ENCODE measurements around the gene MYOM3.

MYOM3 gene

DNA sequence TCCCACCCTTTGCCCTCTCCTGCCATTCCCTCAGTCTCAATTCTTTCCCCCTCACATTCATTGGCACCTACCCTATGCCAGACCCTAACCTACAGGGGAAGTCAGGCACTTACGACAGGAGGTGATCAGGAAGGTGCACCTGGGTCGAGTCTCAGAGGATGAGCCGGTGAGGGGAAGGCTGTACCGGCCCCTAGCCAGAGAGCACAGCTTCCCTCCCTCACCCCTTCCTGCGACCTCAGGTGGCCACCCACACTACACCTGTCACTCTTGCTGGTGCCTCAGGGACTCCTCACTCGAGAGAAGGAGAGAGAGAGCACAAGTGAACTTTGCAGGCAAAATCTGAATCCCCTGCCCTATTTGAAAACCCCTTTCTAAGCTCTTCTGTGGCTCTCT, 1.7 kb upstream of the MYOM3 start:
- DNase-seq, result no peak

DNA sequence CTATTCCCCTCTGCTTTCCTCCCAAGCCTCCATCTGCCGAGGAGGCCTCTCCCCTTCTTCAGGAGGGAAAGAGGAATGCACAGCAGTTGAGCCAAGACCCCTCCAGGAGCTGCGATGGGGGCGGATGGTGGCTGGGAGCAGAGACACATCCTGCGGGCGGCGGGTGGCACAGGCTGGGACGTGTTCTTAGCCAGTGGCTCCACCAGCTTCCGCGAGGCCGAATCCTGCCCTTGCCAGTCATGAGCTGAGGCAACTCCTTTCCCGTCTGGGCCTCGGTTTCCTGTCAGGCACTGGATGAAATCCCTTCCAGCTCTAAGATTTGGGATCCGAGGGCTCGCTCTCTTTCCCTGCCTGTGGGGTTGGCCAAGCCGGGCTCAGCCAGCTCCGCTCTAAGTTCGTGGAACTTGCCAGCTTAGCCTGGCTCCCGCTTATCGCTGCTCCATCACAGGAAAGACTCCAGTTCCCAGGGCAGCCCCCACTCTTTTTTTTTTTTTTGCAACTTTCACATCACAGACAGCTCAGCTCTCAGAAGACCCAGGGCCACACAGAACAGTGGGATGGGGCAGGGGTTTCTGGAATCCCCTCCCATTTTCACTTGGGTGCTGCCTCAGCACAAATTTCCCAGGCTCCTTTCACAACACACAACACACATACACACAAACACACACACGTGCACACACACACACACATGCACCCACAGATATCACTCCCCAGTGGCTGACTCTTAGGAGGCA, 506 bp downstream of the MYOM3 start:
- DNase-seq, result no peak

DNA sequence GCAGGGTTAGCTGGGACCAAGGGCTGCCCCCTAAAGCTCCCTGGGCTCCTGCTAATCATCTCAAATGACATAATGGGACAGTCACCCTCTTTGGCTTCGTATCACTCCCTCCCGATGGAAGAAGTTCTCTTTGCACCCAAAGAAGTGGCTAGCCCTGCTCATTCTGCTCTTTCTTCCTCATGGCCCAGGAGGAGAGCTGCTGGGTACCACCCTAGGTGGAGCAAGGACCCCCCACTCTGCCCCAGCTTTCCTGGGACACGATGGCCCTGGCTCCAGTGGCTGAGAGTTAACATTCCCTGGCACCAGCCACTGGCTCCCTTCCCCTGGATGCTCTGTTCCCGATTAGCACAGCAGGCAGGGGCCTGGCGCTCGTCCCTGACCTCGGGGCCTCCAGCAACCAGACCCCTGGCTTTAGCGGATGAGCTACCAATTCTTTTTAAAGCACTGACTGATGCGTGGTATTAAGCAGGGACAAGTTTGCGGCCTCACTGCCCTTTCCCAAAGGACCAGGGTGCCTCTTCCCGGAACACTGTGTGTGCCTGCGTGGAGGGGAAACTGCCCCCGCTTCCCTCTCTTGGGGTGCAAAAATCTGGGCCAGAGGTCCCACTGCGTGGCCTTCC, 1.2 kb downstream of the MYOM3 start:
- no peak for DNase-seq

DNA sequence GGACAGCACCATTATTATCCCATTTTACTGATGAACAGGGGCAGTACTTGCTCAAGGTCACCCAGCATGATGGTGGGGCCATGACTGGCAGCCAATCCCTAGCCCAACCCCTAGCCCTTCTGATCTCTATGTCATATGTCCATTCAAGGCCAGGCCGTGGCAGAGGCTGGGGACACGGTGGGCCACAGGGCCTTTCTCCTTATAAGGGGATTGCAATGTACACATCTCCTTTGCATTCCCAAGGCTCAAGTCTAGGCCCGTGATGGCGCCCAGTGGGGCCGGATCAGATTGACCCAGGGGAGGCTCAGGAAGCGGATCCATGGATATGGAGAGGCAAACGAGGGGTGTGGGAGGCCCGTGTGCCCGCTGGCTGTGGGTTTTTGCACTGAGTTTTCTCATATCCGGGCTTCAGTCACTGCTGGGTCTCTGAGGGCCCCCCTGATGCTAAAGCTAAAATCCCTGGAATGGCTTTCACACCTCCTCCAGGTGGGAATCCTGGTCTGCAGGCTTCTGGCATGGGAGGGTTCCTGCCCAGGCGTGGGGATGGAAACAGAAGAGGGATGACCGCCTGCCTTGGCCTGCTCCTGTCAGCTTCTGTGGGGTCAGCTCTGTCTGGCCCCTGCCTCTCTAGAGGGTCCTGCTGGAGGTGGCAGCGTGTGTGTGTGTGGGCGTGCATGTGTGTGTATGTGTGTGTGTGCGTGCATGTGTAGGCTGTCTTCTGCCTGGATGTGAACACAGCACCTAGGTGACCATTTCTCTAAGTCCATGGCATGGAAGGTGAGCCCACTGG, 2.1 kb downstream of the MYOM3 start:
- DNase-seq, result no peak

DNA sequence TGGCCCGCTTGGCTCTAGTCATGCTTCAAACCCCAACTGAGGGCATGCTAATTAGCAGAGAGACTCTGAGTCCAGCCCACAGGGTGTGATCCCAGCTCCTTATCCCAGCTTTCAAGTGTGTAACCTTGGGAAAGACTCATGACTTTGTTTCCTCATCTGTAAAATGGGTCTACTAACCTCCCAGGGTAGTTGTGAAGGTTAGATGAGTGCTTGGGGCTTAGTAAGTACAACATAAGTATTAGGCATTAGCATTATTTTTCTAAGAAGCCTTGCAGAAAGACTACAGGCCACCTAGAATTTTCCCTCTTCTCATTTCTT, 2.8 kb downstream of the MYOM3 start:
- no peak for DNase-seq

DNA sequence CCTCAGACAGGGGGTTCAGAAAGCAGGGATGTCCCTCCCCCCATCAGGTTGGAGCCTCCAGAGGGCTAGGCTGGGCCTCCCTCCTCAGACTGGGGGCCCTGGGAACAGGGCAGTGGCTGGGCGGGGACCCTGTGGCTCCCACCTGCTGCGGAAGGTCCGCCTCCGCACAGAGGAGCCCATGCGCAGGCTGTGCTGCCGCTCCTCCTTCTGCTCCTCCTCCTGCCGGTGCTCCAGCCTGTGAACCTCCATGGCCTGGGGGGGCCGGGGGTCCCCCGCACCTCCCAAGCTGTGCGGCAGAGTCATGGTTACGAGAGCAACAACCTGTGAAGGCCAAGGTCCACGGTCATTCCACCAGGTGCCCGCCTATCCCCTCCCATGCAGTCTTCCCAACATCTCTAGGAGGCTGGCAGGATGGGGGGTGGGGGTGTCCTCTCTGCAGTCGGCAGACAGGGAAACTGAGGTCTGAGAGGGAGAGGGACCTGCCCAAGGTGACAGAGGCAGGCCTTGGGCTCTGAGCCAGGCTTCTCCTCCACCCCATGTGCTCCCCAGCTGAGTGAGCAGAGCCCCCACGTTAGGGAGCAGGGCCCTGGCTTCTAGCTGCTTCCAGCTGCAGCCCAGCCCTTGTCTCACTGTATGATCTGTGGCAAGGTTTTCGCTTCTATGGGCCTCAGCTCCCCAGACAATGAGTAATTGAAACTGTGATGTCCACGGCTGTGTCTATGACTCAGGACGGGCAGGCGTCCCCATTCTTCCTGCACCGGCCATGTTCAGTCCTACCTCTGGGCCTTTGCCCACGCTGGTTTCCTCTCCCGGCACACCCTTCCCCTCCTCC, 3.4 kb downstream of the MYOM3 start:
- peak; percentile 9 for DNase-seq

DNA sequence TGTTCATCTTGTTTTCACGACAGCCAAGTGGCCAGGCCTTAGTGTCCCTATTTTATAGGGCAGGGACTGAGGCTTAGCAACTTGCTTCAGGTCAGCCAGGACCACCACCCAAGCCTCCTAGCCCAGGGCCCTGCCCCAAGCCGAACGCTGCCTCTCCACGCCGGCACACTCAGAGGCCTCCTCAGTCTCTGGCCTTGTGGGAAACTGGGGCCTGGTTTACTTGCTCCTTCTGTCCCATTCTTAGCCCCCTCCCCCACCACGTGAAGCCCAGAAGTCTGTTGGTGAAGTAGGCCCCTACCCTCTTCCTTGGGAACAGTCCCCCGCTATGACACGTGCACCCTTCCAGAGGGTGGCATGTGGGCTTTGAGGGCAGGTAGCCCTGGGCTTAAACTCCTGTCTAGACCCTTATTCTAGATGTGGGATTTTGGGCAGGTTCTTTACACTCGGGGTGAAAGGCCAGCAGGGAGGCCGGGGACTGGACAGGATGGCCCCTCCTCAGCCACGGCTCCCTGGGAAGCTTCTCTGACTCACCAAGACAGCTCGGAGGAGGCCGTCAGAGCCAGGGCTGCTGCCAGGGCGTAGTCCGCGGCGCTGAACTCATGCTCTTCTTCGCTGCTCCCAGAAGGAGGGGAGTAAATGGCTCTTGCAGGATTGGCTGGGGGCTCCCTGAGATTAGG, 4.3 kb downstream of the MYOM3 start:
- no peak for DNase-seq

DNA sequence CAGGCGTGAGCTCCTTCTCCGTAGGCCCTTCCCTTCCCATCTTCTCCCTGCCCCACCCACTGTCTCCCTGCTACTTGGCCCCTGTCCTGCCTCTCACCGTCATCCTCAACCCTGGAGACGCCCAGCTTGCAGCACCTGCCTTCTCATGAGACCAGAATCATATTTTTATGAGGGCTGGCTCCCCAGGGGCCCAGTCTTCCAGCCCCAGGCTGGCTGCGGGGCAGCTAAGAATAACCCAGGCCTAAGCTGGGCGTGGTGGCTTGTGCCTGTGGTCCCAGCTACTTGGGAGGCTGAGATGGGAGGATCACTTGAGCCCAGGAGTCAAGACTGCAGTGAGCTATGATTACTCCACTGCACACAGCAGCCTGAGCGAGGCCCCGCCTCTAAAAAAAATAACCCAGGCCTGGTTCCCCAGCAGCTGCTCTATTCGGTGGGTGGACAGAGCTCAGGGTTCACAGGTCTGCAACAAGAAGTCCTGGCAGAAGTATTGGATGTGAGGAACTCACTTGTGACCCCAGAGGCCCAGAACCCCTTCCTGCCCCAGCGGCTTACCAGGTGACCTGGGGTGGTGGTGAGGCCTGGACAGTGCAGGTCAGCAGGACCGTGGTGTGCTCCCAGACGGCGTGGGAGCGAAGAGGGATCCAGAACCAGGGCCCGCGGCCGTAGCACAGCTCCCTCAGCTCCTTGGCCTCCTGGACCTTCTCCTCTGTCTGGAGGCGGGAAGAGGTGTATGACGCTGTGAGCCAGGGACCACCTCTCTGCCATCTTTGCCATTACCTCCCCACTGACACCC, 6.4 kb downstream of the MYOM3 start:
- no peak for DNase-seq

DNA sequence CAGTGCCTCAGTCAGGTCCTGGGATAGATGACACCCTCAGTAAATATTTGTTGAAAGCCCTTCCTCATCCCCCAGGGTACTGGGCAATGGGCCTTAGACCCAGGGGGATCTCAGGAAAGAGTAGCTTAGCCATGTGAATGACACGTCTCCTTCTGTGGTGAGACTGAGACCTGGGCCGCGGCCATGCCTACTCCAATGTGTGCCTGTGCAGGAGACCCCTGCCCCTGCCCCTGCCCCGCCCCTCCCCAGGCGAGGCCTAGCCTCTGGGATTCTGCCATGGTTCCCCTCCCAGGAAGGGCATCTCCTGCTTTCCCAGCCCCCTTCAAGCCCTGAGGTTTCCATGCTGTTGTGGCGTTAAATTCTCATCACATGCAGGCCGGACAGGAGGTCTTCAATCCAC, 7.1 kb downstream of the MYOM3 start:
- DNase-seq, result no peak

DNA sequence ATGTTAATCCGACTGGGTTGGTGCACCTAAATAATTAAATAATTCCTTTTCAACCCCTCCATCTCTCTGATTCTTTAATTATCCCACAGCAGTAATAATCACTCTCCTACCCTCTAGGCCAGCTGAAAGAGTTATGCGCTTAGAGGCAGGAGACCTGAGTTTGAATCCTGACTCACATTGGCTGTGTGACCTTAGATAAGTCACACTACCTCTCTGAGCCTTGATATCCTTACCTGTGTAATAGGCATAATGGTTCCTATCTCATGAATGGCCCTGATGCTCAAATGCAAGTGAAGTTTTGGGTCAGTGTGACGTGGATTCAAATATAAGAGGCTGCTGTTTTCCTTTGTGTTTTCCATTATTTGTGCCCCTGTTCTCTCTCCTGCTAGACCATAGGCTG, 8.1 kb downstream of the MYOM3 start:
- DNase-seq, result no peak

DNA sequence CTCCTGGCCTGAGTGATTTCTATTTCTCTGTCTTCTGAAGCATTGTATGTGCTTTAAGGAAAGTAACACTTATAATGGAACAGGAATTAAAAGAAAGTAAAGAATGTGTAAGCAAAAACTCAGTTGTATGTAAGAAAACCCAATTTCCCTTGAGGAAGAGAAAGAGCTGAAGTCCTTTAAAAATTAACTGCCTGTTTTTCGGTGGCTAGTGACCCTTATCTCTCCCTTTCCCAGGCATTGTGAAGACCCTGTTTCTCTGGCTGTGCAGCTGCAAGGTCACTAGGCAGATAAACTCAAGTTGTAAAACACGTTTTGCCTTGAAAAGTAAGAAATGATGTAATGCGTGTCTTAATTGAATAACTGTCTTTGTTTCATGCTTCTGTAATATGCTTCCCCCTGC, 8.5 kb downstream of the MYOM3 start:
- DNase-seq, result peak; percentile 30

DNA sequence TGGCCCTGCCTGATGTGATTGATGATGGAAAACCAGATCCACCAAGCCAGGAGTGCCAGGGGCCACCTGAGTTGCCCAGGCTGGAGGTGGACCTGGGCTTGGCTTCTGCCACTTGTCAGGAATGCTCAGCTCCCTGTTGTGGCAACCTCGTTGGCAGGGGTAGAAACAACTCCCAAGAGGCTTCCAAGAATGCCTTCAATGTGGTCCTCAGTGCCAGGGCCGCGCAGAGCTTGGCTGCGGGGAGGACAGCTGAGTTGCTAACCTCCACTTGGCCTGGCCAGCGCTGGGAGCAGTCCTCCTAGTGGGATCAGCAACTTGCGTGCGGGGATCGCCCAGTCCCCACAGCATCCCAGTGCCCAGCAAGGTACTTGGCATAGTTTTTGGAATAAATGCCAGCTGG, 9.0 kb downstream of the MYOM3 start:
- no peak for DNase-seq

DNA sequence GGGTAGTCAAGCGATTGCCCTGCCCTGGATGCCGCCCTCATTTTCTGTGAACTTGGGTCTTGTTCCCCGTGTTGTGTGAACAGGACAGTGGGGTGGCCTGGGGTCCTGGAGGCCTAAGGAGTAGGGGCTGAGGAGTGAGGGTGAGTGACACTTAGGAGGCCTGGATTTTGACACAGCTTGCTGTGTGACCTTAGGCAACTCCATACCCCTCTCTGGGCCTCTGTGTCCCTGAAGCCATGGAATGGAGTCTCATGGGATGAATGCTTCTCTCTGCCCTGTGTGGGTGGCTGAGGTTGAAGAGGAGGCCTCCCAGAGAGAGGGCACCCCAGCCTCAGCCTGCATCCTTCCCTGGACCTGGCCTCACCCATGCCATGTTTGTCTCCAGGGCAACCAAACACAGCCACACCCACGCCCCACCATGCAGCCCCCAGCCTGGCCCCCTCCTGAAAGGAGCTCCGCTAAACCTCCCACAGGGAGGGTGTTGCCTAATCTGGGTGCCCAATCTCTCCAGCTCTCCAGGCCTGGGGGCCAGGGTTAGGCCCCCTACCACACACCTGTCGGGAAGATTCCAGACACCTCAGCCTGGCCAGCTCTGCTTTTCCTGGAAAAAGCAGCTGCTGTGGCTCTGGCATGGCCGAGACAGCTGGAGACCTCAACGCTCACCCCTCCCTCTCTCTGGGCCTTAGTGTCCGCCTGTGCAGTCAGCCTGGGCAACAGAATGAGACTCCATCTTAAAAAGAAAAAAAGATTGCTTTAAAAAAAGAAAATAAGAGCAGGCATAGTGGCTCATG, 9.9 kb downstream of the MYOM3 start:
- DNase-seq, result no peak

DNA sequence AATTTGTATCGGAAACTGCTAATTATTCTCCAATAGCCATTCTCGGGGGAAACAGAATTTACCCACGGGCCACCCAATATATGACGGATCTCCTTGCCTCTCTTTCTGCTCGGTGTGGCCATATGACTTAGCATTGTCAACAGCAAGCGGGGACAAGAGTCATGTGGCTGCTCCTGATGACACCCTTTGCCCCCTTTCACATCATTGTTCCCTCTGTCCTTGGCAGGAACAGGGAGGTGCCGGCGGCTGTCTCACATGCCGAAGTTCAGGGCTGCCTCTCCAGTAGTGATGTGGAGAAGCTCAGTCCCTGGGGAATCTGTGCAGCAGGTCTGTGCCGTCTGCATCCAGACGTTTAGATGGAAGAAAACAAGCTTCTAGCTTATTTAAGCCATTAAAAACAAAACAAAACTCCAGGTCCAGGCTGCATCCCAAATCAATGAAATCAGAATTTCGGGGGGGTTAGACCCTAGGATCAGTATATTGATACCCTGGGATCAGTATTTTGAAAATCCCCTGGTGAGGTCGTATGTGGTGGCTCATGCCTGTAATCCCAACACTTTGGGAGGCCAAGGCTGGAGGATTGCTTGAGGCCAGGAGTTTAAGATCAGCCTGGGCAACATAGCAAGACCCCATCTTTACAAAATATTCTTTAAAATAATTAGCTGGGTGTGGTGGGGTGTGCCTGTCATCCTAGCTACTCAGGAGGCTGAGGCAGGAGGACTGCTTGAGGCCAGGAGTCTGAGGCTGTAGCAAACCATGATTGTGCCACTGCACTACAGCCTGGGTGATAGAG, 10.8 kb downstream of the MYOM3 start:
- DNase-seq, result no peak

DNA sequence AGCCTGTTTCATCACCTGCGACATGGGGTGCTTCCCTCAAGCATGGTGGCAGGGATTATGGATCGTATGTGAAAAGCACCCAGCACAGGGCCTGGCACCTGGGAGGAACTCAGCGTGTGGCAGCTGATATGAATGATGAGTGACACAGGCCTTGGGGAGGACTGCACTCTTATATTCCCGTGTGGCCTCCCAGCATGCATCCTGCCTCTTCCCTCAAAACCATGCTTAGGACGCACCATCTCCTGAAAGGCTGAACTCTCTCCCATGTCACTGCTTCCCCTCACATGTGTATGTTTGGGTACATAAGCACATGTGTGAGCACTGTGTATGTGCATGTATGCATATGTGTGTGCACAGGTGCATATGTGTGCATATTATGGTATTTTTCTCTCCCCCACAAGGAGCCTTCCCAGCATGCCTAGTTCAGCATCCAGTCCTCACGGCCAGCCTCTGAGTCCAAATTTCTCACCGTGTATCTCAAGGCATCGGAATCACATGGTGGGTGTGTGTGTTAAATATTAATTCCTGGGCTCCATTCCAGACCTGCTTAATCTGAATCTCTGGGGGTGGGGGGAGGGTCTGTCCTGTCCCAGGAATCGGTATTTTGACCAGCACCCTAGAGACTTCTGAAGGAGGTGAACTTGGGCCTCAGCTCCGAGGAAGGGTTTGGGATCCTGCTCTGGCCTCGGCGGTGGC, 12.8 kb downstream of the MYOM3 start:
- no peak for DNase-seq

DNA sequence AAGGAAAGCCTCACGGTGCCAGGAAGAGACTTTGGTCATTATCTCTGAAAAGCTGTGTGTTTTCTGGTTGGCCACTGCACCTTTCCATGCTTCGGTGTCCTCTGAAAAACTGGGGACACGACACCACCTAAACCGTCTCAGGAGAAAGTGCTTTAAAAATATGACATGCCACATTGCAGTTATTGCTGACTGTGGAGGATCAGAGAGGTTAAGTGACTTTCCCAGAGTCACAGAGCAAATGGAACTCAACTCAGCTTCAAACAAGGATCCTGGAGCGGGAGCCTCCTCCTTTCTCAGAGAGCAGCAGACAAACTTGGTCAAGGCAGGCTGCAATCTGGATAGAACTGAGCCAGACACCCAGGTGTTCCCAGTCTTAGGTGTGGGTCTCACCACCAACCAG, 13.8 kb downstream of the MYOM3 start:
- no peak for DNase-seq

DNA sequence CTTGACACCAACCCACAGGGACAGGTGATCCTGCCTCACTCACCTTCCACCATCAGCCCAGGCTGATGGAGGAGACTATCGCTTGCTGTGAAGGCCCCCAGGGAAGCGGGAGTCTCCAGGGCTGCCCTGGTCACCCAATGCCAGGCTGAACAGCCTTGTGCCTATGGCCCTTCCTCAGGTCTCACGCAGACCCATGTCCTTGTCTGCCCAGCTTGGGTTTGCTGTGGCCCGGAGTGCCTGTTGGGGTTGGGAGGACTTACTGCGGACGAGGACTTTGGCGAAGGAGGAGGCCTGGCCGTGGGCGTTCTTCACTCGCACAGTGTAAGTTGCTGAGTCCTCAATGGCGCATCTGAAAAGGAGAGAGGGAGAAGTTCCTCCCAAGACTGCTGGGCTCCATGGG, 14.3 kb downstream of the MYOM3 start:
- DNase-seq, result no peak

DNA sequence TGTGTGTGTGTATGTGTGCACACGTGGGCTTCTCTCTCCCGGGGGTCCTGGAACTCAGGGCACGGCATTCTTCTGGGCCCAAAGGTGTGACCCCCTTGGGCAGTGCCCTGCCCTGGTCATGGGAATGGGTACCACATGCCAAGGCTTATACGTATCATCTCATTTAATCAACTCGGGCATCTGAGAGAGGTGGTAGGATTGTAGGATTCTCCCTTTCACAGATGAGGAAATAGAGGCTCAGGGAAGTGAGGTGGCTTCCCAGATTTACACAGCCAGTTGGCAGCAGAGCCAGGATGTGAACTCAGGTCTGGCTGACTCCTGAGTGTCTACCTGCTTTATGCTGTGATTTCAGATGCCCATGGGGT, 15.2 kb downstream of the MYOM3 start:
- no peak for DNase-seq

DNA sequence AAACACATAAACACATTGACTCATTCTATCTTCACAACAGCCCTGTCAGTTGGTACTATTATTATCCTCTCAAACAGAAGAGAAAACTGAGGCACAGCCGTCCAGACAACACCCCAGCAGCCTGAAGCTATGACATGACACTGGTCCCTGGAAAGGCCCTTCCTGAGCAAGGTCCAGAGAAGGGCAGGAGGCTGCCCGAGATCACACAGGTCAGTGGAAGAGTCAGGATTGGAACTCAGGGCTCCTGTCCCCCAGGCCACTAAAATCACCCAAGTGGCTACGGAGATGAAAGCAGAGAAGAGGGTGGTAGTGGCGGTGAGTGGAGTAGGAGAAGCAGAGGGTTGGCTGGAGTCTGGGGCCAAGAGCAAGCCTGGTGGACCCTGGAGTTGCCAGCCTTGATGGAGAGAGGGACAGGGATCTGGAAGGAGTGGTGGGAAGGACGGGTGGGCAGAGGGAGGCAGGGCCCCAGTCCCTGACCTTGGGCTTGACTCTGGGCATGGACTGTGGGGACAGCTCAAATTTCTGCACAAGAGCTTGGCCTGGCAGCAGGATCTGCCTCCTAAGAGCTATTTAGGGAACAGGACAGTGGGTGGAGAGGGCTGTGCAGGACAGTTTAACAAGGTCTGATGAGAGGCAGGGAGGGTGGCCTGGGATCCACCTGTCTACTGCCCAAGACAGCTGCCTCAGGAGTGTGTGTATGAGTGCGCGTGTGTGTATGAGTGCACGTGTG, 15.8 kb downstream of the MYOM3 start:
- no peak for DNase-seq

Measured in OCI-M1 (cell line).